Transverse colon (tissue), 4 donors: ENCODE results near the gene PRR18. TPM values are rescaled to one million over a fixed set of nuclear protein-coding genes. Genes with fewer than 3 reads are reported as not detected.

Source experiments
- DNase-seq: peaks from one replicate; pipeline ENCODE4 v3.0.0-alpha.2; 2019
- H3K27ac ChIP-seq, 4 donors: fragments of 200-600 bp; sonication (generic); 2 replicates each; pipeline ENCODE4 v1.5.1; 2016 to 2018; ENCODE audit warnings: inconsistent platforms in 4 of 4
- H3K27me3 ChIP-seq: fragments of 200-600 bp; sonication (generic); 2 replicates; pipeline ENCODE4 v1.5.1; 2017; ENCODE audit warnings: inconsistent platforms
- H3K36me3 ChIP-seq, 4 donors: fragments of 200-600 bp; sonication (generic); 2 replicates each; pipeline ENCODE4 v1.5.1; 2017 to 2019; ENCODE audit warnings: inconsistent platforms in 4 of 4
- H3K4me1 ChIP-seq, 4 donors: fragments of 200-600 bp; sonication (generic); 2 replicates each; pipeline ENCODE4 v1.5.1; 2017 to 2020; ENCODE audit warnings: inconsistent platforms in 4 of 4
- H3K4me3 ChIP-seq, 4 donors: fragments of 200-600 bp; sonication (generic); 1 replicate in 1 of 4; 2 replicates in 3 of 4; pipeline versions ENCODE4 v1.5.1 to v1.6.1; 2017 to 2019; ENCODE audit warnings: inconsistent platforms in 4 of 4
- H3K9me3 ChIP-seq, 2 donors: fragments of 200-600 bp; sonication (generic); 2 replicates each; pipeline ENCODE4 v1.5.1; 2017 to 2019; ENCODE audit warnings: inconsistent platforms in 2 of 2
- CTCF ChIP-seq, 5 experiments: fragments of 200-600 bp in 3 of 5; fragments of 450-650 bp in 2 of 5; sonication (generic) in 3 of 5; IDR thresholded peaks; 1 replicate in 2 of 5; 2 replicates in 3 of 5; pipeline ENCODE4 v1.5.1; 2016 to 2017; ENCODE audit warnings: antibody characterized with exemption in 5 of 5, inconsistent platforms in 3 of 5, mild to moderate bottlenecking in 2 of 5, moderate library complexity in 1 of 5
- EP300 ChIP-seq: sonication (generic); formaldehyde crosslinking; IDR thresholded peaks from one replicate; pipeline ENCODE4 v1.6.1; 2017; ENCODE audit warnings: antibody characterized with exemption, low read depth
- POLR2A ChIP-seq: fragments of 450-650 bp; IDR thresholded peaks from one replicate; pipeline ENCODE4 v1.6.1; 2016; ENCODE audit warnings: antibody characterized with exemption, mild to moderate bottlenecking, moderate library complexity
- POLR2AphosphoS5 ChIP-seq, 3 donors: sonication (generic); formaldehyde crosslinking; IDR thresholded peaks; one replicate each; pipeline ENCODE4 v1.6.1; 2016; ENCODE audit warnings: antibody characterized with exemption in 3 of 3
- WGBS, 2 donors: methylation state at CpG; one replicate each; pipeline ENCODE4 v1.1.5; 2018; ENCODE audit warnings: low coverage in 1 of 2; 5-methylcytosine and 5-hydroxymethylcytosine counted together
- in situ Hi-C, 4 donors: fragments of 200-750 bp; cut with MboI; loops; one replicate each; pipeline versions ENCODE4 v1.15.0 to v1.15.1; 2017; ENCODE audit warnings: low sequenced_read_pairs in 3 of 4, low pct_ligation_motif_present in 1 of 4, low pct_unique_long_range_greater_than_20kb in 1 of 4
- intact Hi-C: fragments of 100-400 bp; cut with DNase I; formaldehyde crosslinking; loops from one replicate; pipeline ENCODE4 v1.15.1; 2023; ENCODE audit warnings: low total_unique reads
- total RNA-seq, 4 donors: library from RNA; depleted of rRNA; stranded (reverse); fragments of >200 nt; gene quantifications; one replicate each; pipeline ENCODE4 v1.1.0, GENCODE V29; 2016

Gene PRR18
- total RNA-seq, 4 donors from 2014 or later: not detected

GRCh38 chr6:166293731-166294584 is 14.2 kb downstream of the PRR18 start:
- Histone ChIP-seq H3K36me3 (no peaks in the 10 kb centered on the region), H3K27ac (no peak overlapping the region), H3K9me3 (no peaks in the 10 kb centered on the region), H3K27me3 (no peaks in the 10 kb centered on the region), H3K4me3 (no peak overlapping the region), H3K4me1 (no peaks in the 10 kb centered on the region)
- in situ Hi-C loops (no loop called here), intact Hi-C loops (no loop called here)
- WGBS, 2 donors: 83 to 84% methylated on average over 11 to 12 of the region's 12 CpGs
- no peak for DNase-seq
- TF ChIP-seq CTCF (IDR thresholded peaks at IDR 0.05): no peak
- no peak for TF ChIP-seq POLR2A
- no peak for TF ChIP-seq POLR2AphosphoS5 (IDR thresholded peaks at IDR 0.05)
- TF ChIP-seq EP300: no peak

- WGBS, 2 donors: 89 to 90% methylated on average over 6 to 14 of the region's 14 CpGs
- TF ChIP-seq POLR2AphosphoS5 (IDR thresholded peaks at IDR 0.05) (no peak), POLR2A (no peak), EP300 (no peak), CTCF (IDR thresholded peaks at IDR 0.05) (no peak)
- intact Hi-C loops: no loop called here
These were observed 18.8 kb downstream of the PRR18 start for GRCh38 chr6:166289207-166290060.

GRCh38 chr6:166286839-166287271 is 21.3 kb downstream of the PRR18 start:
- no peak overlapping the region for H3K4me3 ChIP-seq
- no peak for TF ChIP-seq POLR2AphosphoS5 (IDR thresholded peaks at IDR 0.05)
- TF ChIP-seq EP300: no peak
- no peak for TF ChIP-seq POLR2A
- TF ChIP-seq CTCF (IDR thresholded peaks at IDR 0.05): no peak
- H3K27ac ChIP-seq: no peak overlapping the region
- in situ Hi-C loops: no loop called here
- H3K27me3 ChIP-seq: peaks cover 30% of the 10 kb centered on the region
- no peaks in the 10 kb centered on the region for H3K4me1 ChIP-seq
- intact Hi-C loops: no loop called here
- 34 to 52% methylated on average over 4 to 8 of the region's 8 CpGs for WGBS, 2 donors
- no peak for DNase-seq
- no peaks in the 10 kb centered on the region for H3K9me3 ChIP-seq
- no peaks in the 10 kb centered on the region for H3K36me3 ChIP-seq

More at GRCh38 chr6:166289207-166290060, 18.8 kb downstream of the PRR18 start:
- Histone ChIP-seq H3K27ac (no peak overlapping the region), H3K27me3 (peaks cover 8% of the 10 kb centered on the region), H3K4me1 (no peaks in the 10 kb centered on the region), H3K4me3 (no peak overlapping the region), H3K9me3 (no peaks in the 10 kb centered on the region), H3K36me3 (no peaks in the 10 kb centered on the region)
- in situ Hi-C loops: no loop called here
- no peak for DNase-seq

- no peak for DNase-seq
- TF ChIP-seq POLR2A: no peak
- intact Hi-C loops (no loop called here), in situ Hi-C loops (no loop called here)
- Histone ChIP-seq H3K27ac (no peak overlapping the region), H3K27me3 (peaks cover 38% of the 10 kb centered on the region), H3K36me3 (no peaks in the 10 kb centered on the region), H3K4me1 (no peaks in the 10 kb centered on the region), H3K9me3 (no peaks in the 10 kb centered on the region), H3K4me3 (no peak overlapping the region)
- 40 to 67% methylated on average over 3 to 6 of the region's 6 CpGs for WGBS, 2 donors
These were observed 23.0 kb downstream of the PRR18 start for GRCh38 chr6:166285233-166285632.
